ENCODE results near the gene PLPPR3.
A peak's percentile ranks its signal among the peaks of the same experiment; 100 is the strongest.
"Not testable (repeated sequence)": the region's sequence is repeated elsewhere in the genome, so short reads cannot be mapped to it uniquely, and the experiment has no call there.

Gene PLPPR3

GRCh38 chr19:861141-861755, 39.5 kb upstream of the PLPPR3 start:
- Histone ChIP-seq H3K9me3 (no peaks in the 10 kb centered on the region), H3K27me3 (ENCODE audit: low read depth) (no peaks in the 10 kb centered on the region), H3K4me1 (peaks cover 12% of the 10 kb centered on the region), H3K36me3 (replicated peaks) (peaks cover 11% of the 10 kb centered on the region; the same call in 1 of the 2 replicates), H3K4me3 (peak overlapping the region; percentile 49)
- in situ Hi-C loops (cut with MboI; ENCODE audit: low sequenced_read_pairs) = no loop called here
- DNase-seq (ENCODE audit: low spot score in 2 of 2) = no peak

- in situ Hi-C loops (cut with MboI; ENCODE audit: low sequenced_read_pairs) = no loop called here
- Histone ChIP-seq H3K4me1 (peaks cover 12% of the 10 kb centered on the region), H3K9me3 (no peaks in the 10 kb centered on the region), H3K4me3 (peak within 1 kb of the TSS; percentile 49), H3K27me3 (ENCODE audit: low read depth) (no peaks in the 10 kb centered on the region), H3K36me3 (replicated peaks) (peaks cover 4% of the 10 kb centered on the region; the same call in 1 of the 2 replicates)
- no peak for DNase-seq (ENCODE audit: low spot score in 2 of 2)
Measured at GRCh38 chr19:858868-859843, 37.4 kb upstream of the PLPPR3 start, which contains the start of gene CFD. Gene CFD (plus strand): TSS chr19:859664. CDS start chr19:859690, 26 bp downstream.

- DNase-seq (ENCODE audit: low spot score in 2 of 2) = no peak
- peaks cover 12% of the 10 kb centered on the region for H3K4me1 ChIP-seq
- in situ Hi-C loops (cut with MboI; ENCODE audit: low sequenced_read_pairs) = no loop called here
- no peak overlapping the region for H3K4me3 ChIP-seq
- H3K27me3 ChIP-seq (ENCODE audit: low read depth) = no peaks in the 10 kb centered on the region
- no peaks in the 10 kb centered on the region for H3K9me3 ChIP-seq
- H3K36me3 ChIP-seq (replicated peaks) = peaks cover 4% of the 10 kb centered on the region; the same call in 1 of the 2 replicates
Measured at GRCh38 chr19:858284-858683, 36.5 kb upstream of the PLPPR3 start.

- Histone ChIP-seq H3K27me3 (ENCODE audit: low read depth) (no peaks in the 10 kb centered on the region), H3K4me3 (no peak overlapping the region), H3K9me3 (no peaks in the 10 kb centered on the region), H3K36me3 (replicated peaks) (no peaks in the 10 kb centered on the region), H3K4me1 (peaks cover 10% of the 10 kb centered on the region)
- in situ Hi-C loops (cut with MboI; ENCODE audit: low sequenced_read_pairs) = no loop called here
- DNase-seq (ENCODE audit: low spot score in 2 of 2) = no peak
Measured at GRCh38 chr19:855566-856120, 33.9 kb upstream of the PLPPR3 start.

DNA sequence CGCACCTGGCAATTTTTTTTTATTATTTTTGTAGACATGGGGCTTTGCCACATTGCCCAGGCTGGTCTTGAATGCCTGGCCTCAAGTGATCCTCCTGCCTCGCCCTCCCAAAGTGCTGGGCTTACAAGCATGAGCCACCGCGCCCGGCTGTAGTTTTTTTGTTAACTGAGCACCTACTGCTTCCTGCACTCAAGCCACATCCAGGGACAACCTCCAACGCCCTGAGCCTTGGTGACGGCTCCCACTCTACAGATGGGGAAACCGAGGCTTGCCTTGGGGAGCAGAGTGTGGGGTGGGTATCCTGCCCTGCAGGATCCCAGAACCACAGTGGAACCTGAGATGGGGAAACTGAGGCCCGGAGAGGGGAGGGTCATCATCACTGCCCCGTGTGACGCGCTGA, 33.4 kb upstream of the PLPPR3 start:
- Histone ChIP-seq H3K4me1 (peaks cover 13% of the 10 kb centered on the region), H3K9me3 (no peaks in the 10 kb centered on the region), H3K27me3 (ENCODE audit: low read depth) (no peaks in the 10 kb centered on the region), H3K36me3 (replicated peaks) (no peaks in the 10 kb centered on the region), H3K4me3 (no peak overlapping the region)
- DNase-seq (ENCODE audit: low spot score in 2 of 2) = no peak
- in situ Hi-C loops (cut with MboI; ENCODE audit: low sequenced_read_pairs) = no loop called here

DNA sequence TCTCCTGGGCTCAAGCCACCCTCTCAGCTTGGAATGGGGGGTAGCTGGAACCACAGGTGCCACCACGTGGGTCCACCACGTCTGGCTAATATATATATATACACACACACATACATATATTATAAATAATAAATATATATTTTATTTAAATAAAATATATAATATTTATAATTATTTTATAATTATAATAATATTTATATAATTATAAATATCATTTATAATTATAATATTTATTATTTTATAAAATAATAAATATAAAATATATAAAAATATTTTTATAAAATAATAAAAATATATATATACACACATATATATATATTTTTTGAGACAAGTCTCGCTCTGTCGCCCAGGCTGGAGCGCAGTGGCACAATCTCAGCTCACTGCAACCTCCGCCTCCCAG, 32.8 kb upstream of the PLPPR3 start:
- DNase-seq (ENCODE audit: low spot score in 2 of 2) = no peak
- Histone ChIP-seq H3K36me3 (replicated peaks) (no peaks in the 10 kb centered on the region), H3K27me3 (ENCODE audit: low read depth) (no peaks in the 10 kb centered on the region), H3K4me1 (peaks cover 8% of the 10 kb centered on the region), H3K9me3 (no peaks in the 10 kb centered on the region), H3K4me3 (no peak overlapping the region)
- in situ Hi-C loops (cut with MboI; ENCODE audit: low sequenced_read_pairs) = no loop called here

DNA sequence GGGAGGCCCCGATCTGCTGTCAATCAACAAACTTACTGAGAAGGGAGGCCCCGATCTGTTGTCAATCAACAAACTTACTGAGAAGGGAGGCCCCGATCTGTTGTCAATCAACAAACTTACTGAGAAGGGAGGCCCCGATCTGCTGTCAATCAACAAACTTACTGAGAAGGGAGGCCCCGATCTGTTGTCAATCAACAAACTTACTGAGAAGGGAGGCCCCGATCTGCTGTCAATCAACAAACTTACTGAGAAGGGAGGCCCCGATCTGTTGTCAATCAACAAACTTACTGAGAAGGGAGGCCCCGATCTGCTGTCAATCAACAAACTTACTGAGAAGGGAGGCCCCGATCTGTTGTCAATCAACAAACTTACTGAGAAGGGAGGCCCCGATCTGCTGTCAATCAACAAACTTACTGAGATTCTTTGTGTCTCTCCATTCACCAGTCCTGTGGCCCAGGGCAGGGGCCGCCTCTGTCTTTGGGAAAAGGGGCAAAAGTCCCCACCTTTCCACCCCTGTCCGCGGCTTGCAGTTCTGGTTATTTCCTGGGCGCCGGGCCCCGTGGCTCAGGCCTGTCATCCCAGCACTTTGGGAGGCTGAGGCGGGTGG, 32.0 kb upstream of the PLPPR3 start:
- H3K4me3 ChIP-seq; H3K27me3 ChIP-seq (ENCODE audit: low read depth); H3K4me1 ChIP-seq; H3K9me3 ChIP-seq; DNase-seq (ENCODE audit: low spot score in 2 of 2); in situ Hi-C loops (cut with MboI; ENCODE audit: low sequenced_read_pairs); H3K36me3 ChIP-seq (replicated peaks): not testable (repeated sequence)

DNA sequence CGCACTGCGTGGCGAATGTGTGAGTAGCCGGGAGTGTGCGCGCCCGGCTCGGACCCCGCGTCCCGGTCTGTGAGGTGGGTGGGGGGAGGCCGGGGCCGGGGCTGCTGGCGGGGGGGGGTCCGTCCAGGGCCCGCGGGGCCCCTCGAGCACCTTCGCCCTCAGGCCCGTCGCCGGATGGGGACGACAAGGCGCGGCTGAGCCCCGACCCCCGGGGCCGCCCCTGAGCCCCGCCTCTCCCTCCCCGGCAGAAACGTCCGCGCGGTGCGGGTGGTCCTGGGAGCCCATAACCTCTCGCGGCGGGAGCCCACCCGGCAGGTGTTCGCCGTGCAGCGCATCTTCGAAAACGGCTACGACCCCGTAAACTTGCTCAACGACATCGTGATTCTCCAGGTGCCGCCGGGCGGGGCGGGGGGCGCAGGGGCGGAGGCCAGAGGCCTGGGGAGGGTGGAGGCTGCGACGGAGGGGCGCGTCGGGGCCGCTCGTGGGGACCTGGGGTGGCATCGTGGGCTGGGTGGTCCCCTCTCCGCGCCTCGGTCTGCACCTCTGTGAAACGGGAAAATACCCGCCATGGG, 31.3 kb upstream of the PLPPR3 start:
- no peaks in the 10 kb centered on the region for H3K36me3 ChIP-seq (replicated peaks)
- H3K27me3 ChIP-seq (ENCODE audit: low read depth) = no peaks in the 10 kb centered on the region
- peaks cover 4% of the 10 kb centered on the region; the same call in 1 of the 2 replicates for H3K4me1 ChIP-seq
- in situ Hi-C loops (cut with MboI; ENCODE audit: low sequenced_read_pairs) = no loop called here
- no peaks in the 10 kb centered on the region for H3K9me3 ChIP-seq
- no peak for DNase-seq (ENCODE audit: low spot score in 2 of 2)
- no peak overlapping the region for H3K4me3 ChIP-seq

DNA sequence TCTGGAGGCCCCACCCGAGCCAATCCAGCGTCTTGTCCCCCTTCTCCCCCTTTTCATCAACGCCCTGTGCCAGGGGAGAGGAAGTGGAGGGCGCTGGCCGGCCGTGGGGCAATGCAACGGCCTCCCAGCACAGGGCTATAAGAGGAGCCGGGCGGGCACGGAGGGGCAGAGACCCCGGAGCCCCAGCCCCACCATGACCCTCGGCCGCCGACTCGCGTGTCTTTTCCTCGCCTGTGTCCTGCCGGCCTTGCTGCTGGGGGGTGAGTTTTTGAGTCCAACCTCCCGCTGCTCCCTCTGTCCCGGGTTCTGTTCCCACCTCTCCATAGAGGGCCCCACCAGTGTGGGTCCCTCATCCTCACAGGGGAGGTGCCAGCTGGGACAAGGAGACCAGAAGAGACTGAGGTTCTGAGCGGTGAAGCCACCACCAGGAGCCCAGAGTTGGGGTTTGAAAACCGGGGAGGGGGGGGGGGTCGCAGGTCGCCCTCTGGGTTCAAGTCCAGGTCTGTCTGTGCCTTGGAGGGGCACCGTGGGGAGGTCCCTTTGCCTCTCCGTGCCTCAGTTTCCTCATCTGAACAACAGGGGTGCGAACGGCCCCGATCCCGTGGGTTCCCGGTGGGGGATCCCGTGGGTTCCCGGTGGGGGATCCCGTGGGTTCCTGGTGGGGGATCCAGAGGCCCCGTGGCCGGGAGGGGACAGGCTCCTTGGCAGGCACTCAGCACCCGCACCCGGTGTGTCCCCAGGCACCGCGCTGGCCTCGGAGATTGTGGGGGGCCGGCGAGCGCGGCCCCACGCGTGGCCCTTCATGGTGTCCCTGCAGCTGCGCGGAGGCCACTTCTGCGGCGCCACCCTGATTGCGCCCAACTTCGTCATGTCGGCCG, 30.6 kb upstream of the PLPPR3 start, which contains the start of gene ELANE:
Gene ELANE, plus strand, starts transcription at position 168 of the 878 bp plus-strand sequence. Its CDS starts 26 bp downstream, at position 194.
- Histone ChIP-seq H3K27me3 (ENCODE audit: low read depth) (no peaks in the 10 kb centered on the region), H3K4me3 (no peak within 1 kb of the TSS), H3K4me1 (peaks cover 4% of the 10 kb centered on the region; the same call in 1 of the 2 replicates), H3K9me3 (no peaks in the 10 kb centered on the region), H3K36me3 (replicated peaks) (no peaks in the 10 kb centered on the region)
- in situ Hi-C loops (cut with MboI; ENCODE audit: low sequenced_read_pairs) = no loop called here
- no peak for DNase-seq (ENCODE audit: low spot score in 2 of 2)

DNA sequence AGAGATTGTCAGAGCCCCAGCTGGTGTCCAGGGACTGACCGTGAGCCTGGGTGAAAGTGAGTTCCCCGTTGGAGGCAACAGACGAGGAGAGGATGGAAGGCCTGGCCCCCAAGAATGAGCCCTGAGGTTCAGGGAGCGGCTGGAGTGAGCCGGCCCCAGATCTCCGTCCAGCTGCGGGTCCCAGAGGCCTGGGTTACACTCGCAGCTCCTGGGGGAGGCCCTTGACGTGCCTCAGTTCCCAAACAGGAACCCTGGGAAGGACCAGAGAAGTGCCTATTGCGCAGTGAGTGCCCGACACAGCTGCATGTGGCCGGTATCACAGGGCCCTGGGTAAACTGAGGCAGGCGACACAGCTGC, 29.2 kb upstream of the PLPPR3 start:
- no peak overlapping the region for H3K4me3 ChIP-seq
- DNase-seq (ENCODE audit: low spot score in 2 of 2) = no peak
- in situ Hi-C loops (cut with MboI; ENCODE audit: low sequenced_read_pairs) = no loop called here
- no peaks in the 10 kb centered on the region for H3K9me3 ChIP-seq
- H3K4me1 ChIP-seq = peaks cover 4% of the 10 kb centered on the region; the same call in 1 of the 2 replicates
- H3K27me3 ChIP-seq (ENCODE audit: low read depth) = no peaks in the 10 kb centered on the region
- no peaks in the 10 kb centered on the region for H3K36me3 ChIP-seq (replicated peaks)

GRCh38 chr19:850221-850978, 28.6 kb upstream of the PLPPR3 start:
- Histone ChIP-seq H3K27me3 (ENCODE audit: low read depth) (no peaks in the 10 kb centered on the region), H3K36me3 (replicated peaks) (no peaks in the 10 kb centered on the region), H3K4me3 (no peak overlapping the region), H3K4me1 (peaks cover 4% of the 10 kb centered on the region; the same call in 1 of the 2 replicates), H3K9me3 (no peaks in the 10 kb centered on the region)
- peak in 1 of 2 experiments; percentile 59 for DNase-seq (ENCODE audit: low spot score in 2 of 2)
- in situ Hi-C loops (cut with MboI; ENCODE audit: low sequenced_read_pairs) = no loop called here

GRCh38 chr19:849195-849594, 27.4 kb upstream of the PLPPR3 start:
- H3K9me3 ChIP-seq; H3K4me3 ChIP-seq; H3K4me1 ChIP-seq; in situ Hi-C loops (cut with MboI; ENCODE audit: low sequenced_read_pairs); H3K27me3 ChIP-seq (ENCODE audit: low read depth); DNase-seq (ENCODE audit: low spot score in 2 of 2); H3K36me3 ChIP-seq (replicated peaks): not testable (repeated sequence)
